A549 (cell line): ENCODE results near the gene LETM1. TPM values are rescaled to one million over a fixed set of nuclear protein-coding genes. Genes with fewer than 3 reads are reported as not detected.

Experiments
- ATAC-seq, 2 experiments: fragments of 200-7000 bp in 1 of 2; fragments of >200 bp in 1 of 2; cut with Nextera tagmentation in 1 of 2; cut with Tn5 transposase in 1 of 2; 3 replicates each; pipeline versions ENCODE4 v1.8.0 to v1.9.1; 2018 to 2020; ENCODE audit warnings: mild to moderate bottlenecking in 1 of 2, moderate library complexity in 1 of 2
- CTCF ChIA-PET: fragments of 300-600 bp; sonication (Branson Sonifier 250); formaldehyde crosslinking; extraction: SDS; loops from one replicate; lab custom pipeline; 2021; ENCODE audit warnings: antibody characterized with exemption, inconsistent platforms; lab: Yijun Ruan, JAX
- POLR2A ChIA-PET: fragments of 350-600 bp; formaldehyde crosslinking; extraction: SDS; loops from one replicate; lab custom pipeline; 2021; ENCODE audit warnings: antibody characterized with exemption, inconsistent platforms; lab: Yijun Ruan, JAX
- DNase-seq, 2 experiments: peaks; one replicate each; pipeline versions ENCODE4 v3.0.0 to v3.0.0-alpha.2; 2011 to 2016; ENCODE audit warnings: low read depth in 1 of 2, low spot score in 1 of 2
- FAIRE-seq: peaks from 2 replicates; lab custom pipeline; 2011; peaks lifted over from hg19 to GRCh38; lab: Jason Lieb, UNC
- H3K27ac ChIP-seq, 2 experiments: fragments of >200 bp; sonication (Bioruptor Twin); formaldehyde crosslinking; 3 replicates each; pipeline ENCODE4 v1.5.1; 2016 to 2017
- H3K4me1 ChIP-seq: fragments of >200 bp; sonication (Bioruptor Twin); formaldehyde crosslinking; 3 replicates; pipeline ENCODE4 v1.6.1; 2016
- H3K4me2 ChIP-seq: fragments of >200 bp; sonication (Bioruptor Twin); formaldehyde crosslinking; 3 replicates; pipeline ENCODE4 v1.6.1; 2016
- H3K4me3 ChIP-seq: fragments of >200 bp; sonication (Bioruptor Twin); formaldehyde crosslinking; 3 replicates; pipeline ENCODE4 v1.5.1; 2016
- H3K9me3 ChIP-seq: fragments of >200 bp; sonication (Bioruptor Twin); formaldehyde crosslinking; 3 replicates; pipeline ENCODE4 v1.6.1; 2016
- CEBPB ChIP-seq, 2 experiments: fragments of >200 bp in 1 of 2; sonication (Bioruptor Twin) in 1 of 2; formaldehyde crosslinking in 1 of 2; IDR thresholded peaks; 2 replicates each; pipeline ENCODE4 v1.6.1; 2012 to 2016
- HEYL ChIP-seq: fragments of 250-450 bp; sonication (Bioruptor Pico); IDR thresholded peaks from 2 replicates; pipeline ENCODE4 v1.8.0; 2021; ENCODE audit warnings: mild to moderate bottlenecking, moderate library complexity
- HMGXB4 ChIP-seq: fragments of 250-450 bp; sonication (Bioruptor Pico); IDR thresholded peaks from 2 replicates; pipeline ENCODE4 v1.5.0; 2021; ENCODE audit warnings: mild to moderate bottlenecking, moderate library complexity, borderline replicate concordance
- HOXB5 ChIP-seq: fragments of 250-450 bp; sonication (Bioruptor Pico); IDR thresholded peaks from 2 replicates; pipeline ENCODE4 v1.5.0; 2020; ENCODE audit warnings: mild to moderate bottlenecking, moderate library complexity
- JUNB ChIP-seq: fragments of >200 bp; sonication (Bioruptor Twin); formaldehyde crosslinking; IDR thresholded peaks from 2 replicates; pipeline ENCODE4 v1.6.1; 2016
- MAFK ChIP-seq: fragments of 450-650 bp; IDR thresholded peaks from 2 replicates; pipeline ENCODE4 v1.6.1; 2014; ENCODE audit not compliant: partially characterized antibody
- MAZ ChIP-seq: fragments of 150-350 bp; IDR thresholded peaks from 2 replicates; pipeline ENCODE4 v1.6.1; 2014; ENCODE audit warnings: antibody characterized with exemption, low read depth, low read length, borderline replicate concordance
- RAD21 ChIP-seq, 2 experiments: fragments of >200 bp in 1 of 2; sonication (Bioruptor Twin) in 1 of 2; formaldehyde crosslinking in 1 of 2; IDR thresholded peaks in 1 of 2; conservative IDR thresholded peaks in 1 of 2; 2 replicates in 1 of 2; 3 replicates in 1 of 2; pipeline ENCODE4 v1.6.1; 2012 to 2018; ENCODE audit warnings: inconsistent platforms in 1 of 2
- USF2 ChIP-seq: fragments of 450-650 bp; IDR thresholded peaks from 2 replicates; pipeline ENCODE4 v1.6.1; 2014; ENCODE audit warnings: antibody characterized with exemption
- ZFP36 ChIP-seq: fragments of 450-650 bp; IDR thresholded peaks from 2 replicates; pipeline ENCODE4 v1.6.1; 2014; ENCODE audit warnings: borderline replicate concordance; ENCODE audit not compliant: partially characterized antibody
- WGBS: methylation state at CpG from one replicate; pipeline ENCODE4 v1.1.6; 2017; ENCODE audit errors: missing lambda C conversion rate; 5-methylcytosine and 5-hydroxymethylcytosine counted together
- polyA plus RNA-seq, 4 experiments: library from polyadenylated mRNA; depleted of rRNA in 3 of 4; stranded (reverse); fragments of >200 nt; fragmentation: RNase III in 1 of 4; extraction: RNeasy Plus Mini Kit Qiagen cat#74134 plus additional on column Dnase treatment in 1 of 4; gene quantifications; 2 replicates in 3 of 4; 3 replicates in 1 of 4; pipeline ENCODE4 v1.2.3, GENCODE V29; 2011 to 2017
- TF ChIP-seq, protein P1 (sequence below): fragments of >200 bp; sonication (Bioruptor Twin); formaldehyde crosslinking; IDR thresholded peaks from 3 replicates; pipeline ENCODE4 v1.6.1; 2016

LETM1 gene
- polyA plus RNA-seq, 2 of the 4 experiments (the other 2 are of a cell fraction) = 18.6 to 29.6 TPM

GRCh38 chr4:1776521-1777161 lies 79.3 kb downstream of the LETM1 start (continued):
- TF ChIP-seq, protein P1, sequence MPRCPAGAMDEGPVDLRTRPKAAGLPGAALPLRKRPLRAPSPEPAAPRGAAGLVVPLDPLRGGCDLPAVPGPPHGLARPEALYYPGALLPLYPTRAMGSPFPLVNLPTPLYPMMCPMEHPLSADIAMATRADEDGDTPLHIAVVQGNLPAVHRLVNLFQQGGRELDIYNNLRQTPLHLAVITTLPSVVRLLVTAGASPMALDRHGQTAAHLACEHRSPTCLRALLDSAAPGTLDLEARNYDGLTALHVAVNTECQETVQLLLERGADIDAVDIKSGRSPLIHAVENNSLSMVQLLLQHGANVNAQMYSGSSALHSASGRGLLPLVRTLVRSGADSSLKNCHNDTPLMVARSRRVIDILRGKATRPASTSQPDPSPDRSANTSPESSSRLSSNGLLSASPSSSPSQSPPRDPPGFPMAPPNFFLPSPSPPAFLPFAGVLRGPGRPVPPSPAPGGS = no peak
- TF ChIP-seq HOXB5 (no peak), HEYL (CRISPR knock-in tag) (no peak), USF2 (no peak), CEBPB (IDR thresholded peaks at IDR 0.05) (no peak), MAZ (no peak), JUNB (no peak)

GRCh38 chr4:1775731-1776500 lies 80.0 kb downstream of the LETM1 start:
- H3K4me3 ChIP-seq = no peak overlapping the region
- FAIRE-seq (no peak), DNase-seq (peak in 1 of 2 experiments; percentile 48), ATAC-seq (peak; percentile 40 to 42; a peak in 5 of 6 replicates)
- TF ChIP-seq MAFK (no peak), ZFP36 (peak; percentile 73)
- 71% methylated on average over 7 of the region's 23 CpGs for WGBS
- no peaks in the 10 kb centered on the region for H3K9me3 ChIP-seq
- POLR2A ChIA-PET = no interaction called here
- no peak overlapping the region for H3K4me2 ChIP-seq
- H3K27ac ChIP-seq = peak overlapping the region in 1 of 2 experiments; percentile 83; a peak in 3 of 6 replicates
- CTCF ChIA-PET = interaction anchor here (2.8 to 3.0 kb wide), 2 partner anchors 8 to 27 kb away, joined by 9 to 10 read pairs; no protein-coding TSS in a partner anchor
- peaks cover 25% of the 10 kb centered on the region for H3K4me1 ChIP-seq

DNA sequence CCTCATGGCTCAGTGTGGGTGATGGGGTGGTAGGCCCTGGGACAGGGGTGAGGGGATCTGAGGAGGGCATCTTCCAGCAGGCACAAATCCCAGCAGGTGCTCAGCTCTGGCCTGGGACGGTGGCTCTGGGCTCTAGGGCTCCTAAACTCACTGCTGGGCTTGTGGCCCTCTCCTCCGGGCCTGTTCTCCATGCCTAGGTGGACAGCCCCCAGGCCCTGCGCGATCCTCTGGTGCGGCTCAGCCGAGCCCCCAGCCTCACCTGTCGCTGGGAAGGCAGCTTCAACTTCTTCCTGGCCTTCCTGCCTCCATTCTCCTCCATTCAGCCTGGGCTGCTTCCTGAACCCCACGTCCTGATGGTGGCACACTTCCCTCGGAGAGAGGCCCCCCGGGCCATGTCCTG lies 82.2 kb downstream of the LETM1 start:
- WGBS = 44% methylated on average over 3 of the region's 10 CpGs
- FAIRE-seq (no peak), ATAC-seq (no peak), DNase-seq (no peak)
- ChIA-PET POLR2A (no interaction called here), CTCF (interaction anchor here (1.0 to 3.0 kb wide), 3 partner anchors 25 to 53 kb away, joined by 3 to 10 read pairs (median 6); partner anchors contain the start of genes TACC3 and TMEM129)
- TF ChIP-seq, protein P1 = no peak
- TF ChIP-seq RAD21 (conservative IDR thresholded peaks at IDR 0.05 in 1 of 2, IDR thresholded peaks at IDR 0.05 in 1 of 2) = no peak
- TF ChIP-seq HMGXB4 (CRISPR knock-in tag) = no peak
- no peak for TF ChIP-seq MAZ
- TF ChIP-seq HOXB5 = no peak
- H3K4me3 ChIP-seq = no peak overlapping the region
- 0 out of 6 replicates have a peak overlapping the region, but pooled peaks of 1 of the 2 experiments have one; percentile 21 for H3K27ac ChIP-seq
- no peaks in the 10 kb centered on the region for H3K9me3 ChIP-seq
- H3K4me1 ChIP-seq = peaks cover 26% of the 10 kb centered on the region
- no peak overlapping the region for H3K4me2 ChIP-seq
